HepG2 (cell line): Measurements from ENCODE around the gene PDE3A.

Experiments used
- MEIS1 ChIP-seq: sonication (generic); formaldehyde crosslinking; IDR thresholded peaks from 2 replicates; pipeline ENCODE4 v1.9.0; 2021; ENCODE audit warnings: mild to moderate bottlenecking, missing genetic modification reagents, moderate library complexity, borderline replicate concordance
- POLR2AphosphoS5 ChIP-seq: IDR thresholded peaks from 2 replicates; pipeline ENCODE4 v1.6.1; 2012; ENCODE audit warnings: low read depth, low read length
- SIX1 ChIP-seq: sonication (generic); formaldehyde crosslinking; IDR thresholded peaks from 2 replicates; pipeline ENCODE4 v1.4.0; 2020; ENCODE audit warnings: missing genetic modification reagents, borderline replicate concordance
- SRY ChIP-seq: sonication (generic); formaldehyde crosslinking; IDR thresholded peaks from 2 replicates; pipeline ENCODE4 v1.8.0; 2022; ENCODE audit warnings: mild to moderate bottlenecking, missing genetic modification reagents
- TBX2 ChIP-seq: sonication (generic); formaldehyde crosslinking; IDR thresholded peaks from 2 replicates; pipeline ENCODE4 v1.5.0; 2020; ENCODE audit warnings: missing genetic modification reagents, mild to moderate bottlenecking, borderline replicate concordance
- TF ChIP-seq, protein P1 (sequence below): sonication (generic); formaldehyde crosslinking; IDR thresholded peaks from 2 replicates; pipeline ENCODE4 v1.5.0; 2020; ENCODE audit warnings: missing genetic modification reagents
- TF ChIP-seq, protein P2 (sequence below): sonication (generic); formaldehyde crosslinking; IDR thresholded peaks from 2 replicates; pipeline ENCODE4 v1.4.0; 2020; ENCODE audit warnings: missing genetic modification reagents
- TF ChIP-seq, protein P3 (sequence below): sonication (generic); formaldehyde crosslinking; IDR thresholded peaks from 2 replicates; pipeline ENCODE4 v1.5.0; 2020; ENCODE audit warnings: mild to moderate bottlenecking, missing genetic modification reagents, moderate library complexity

DNA sequence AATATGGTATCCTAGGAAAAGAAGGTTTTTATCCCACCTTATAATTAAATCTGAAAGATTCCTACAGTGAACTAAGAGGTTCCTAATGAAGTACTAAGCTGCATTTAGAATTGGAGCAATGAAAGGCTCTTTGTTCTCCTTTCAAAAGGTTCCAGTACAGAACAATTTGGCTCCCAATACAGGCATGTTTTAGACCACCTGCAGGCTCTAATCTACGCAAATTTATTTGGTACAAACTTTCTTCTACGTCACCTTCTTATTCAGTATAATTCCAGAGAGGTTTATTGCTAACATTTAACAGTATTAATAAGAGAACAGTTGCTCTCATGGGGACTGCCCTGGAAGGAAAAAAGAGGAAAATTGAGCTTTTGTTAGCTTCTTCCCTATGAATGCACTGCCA, 289.2 kb downstream of the PDE3A start:
- TF ChIP-seq POLR2AphosphoS5 (no peak), TBX2 (CRISPR knock-in tag) (no peak), SRY (CRISPR knock-in tag) (no peak), MEIS1 (CRISPR knock-in tag) (no peak), SIX1 (CRISPR knock-in tag) (no peak)
- TF ChIP-seq, protein P1, sequence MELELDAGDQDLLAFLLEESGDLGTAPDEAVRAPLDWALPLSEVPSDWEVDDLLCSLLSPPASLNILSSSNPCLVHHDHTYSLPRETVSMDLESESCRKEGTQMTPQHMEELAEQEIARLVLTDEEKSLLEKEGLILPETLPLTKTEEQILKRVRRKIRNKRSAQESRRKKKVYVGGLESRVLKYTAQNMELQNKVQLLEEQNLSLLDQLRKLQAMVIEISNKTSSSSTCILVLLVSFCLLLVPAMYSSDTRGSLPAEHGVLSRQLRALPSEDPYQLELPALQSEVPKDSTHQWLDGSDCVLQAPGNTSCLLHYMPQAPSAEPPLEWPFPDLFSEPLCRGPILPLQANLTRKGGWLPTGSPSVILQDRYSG, result no peak
- TF ChIP-seq, protein P2, sequence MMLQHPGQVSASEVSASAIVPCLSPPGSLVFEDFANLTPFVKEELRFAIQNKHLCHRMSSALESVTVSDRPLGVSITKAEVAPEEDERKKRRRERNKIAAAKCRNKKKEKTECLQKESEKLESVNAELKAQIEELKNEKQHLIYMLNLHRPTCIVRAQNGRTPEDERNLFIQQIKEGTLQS (CRISPR knock-in tag), result no peak
- TF ChIP-seq, protein P3, sequence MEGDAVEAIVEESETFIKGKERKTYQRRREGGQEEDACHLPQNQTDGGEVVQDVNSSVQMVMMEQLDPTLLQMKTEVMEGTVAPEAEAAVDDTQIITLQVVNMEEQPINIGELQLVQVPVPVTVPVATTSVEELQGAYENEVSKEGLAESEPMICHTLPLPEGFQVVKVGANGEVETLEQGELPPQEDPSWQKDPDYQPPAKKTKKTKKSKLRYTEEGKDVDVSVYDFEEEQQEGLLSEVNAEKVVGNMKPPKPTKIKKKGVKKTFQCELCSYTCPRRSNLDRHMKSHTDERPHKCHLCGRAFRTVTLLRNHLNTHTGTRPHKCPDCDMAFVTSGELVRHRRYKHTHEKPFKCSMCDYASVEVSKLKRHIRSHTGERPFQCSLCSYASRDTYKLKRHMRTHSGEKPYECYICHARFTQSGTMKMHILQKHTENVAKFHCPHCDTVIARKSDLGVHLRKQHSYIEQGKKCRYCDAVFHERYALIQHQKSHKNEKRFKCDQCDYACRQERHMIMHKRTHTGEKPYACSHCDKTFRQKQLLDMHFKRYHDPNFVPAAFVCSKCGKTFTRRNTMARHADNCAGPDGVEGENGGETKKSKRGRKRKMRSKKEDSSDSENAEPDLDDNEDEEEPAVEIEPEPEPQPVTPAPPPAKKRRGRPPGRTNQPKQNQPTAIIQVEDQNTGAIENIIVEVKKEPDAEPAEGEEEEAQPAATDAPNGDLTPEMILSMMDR (CRISPR knock-in tag), result no peak
